Keratinocyte (primary cell): ENCODE data around the gene TENM4.

ENCODE experiments used
- EZH2 ChIP-seq: IDR thresholded peaks from one replicate; pipeline ENCODE4 v1.6.1; 2012; ENCODE audit warnings: inconsistent platforms, mild to moderate bottlenecking, low read length, moderate library complexity
- TF ChIP-seq, protein P1 (sequence below), 3 experiments: IDR thresholded peaks in 1 of 3; conservative IDR thresholded peaks in 1 of 3; optimal IDR thresholded peaks in 1 of 3; 2 replicates in 2 of 3; 3 replicates in 1 of 3; pipeline versions ENCODE3 to v1.5.1; 2011; ENCODE audit warnings: low read length in 3 of 3, mild to moderate bottlenecking in 3 of 3, moderate library complexity in 2 of 3, control low read depth in 1 of 3, inconsistent platforms in 1 of 3; ENCODE audit not compliant: insufficient read depth in 2 of 3; ENCODE audit errors: extremely low read depth in 1 of 3

DNA sequence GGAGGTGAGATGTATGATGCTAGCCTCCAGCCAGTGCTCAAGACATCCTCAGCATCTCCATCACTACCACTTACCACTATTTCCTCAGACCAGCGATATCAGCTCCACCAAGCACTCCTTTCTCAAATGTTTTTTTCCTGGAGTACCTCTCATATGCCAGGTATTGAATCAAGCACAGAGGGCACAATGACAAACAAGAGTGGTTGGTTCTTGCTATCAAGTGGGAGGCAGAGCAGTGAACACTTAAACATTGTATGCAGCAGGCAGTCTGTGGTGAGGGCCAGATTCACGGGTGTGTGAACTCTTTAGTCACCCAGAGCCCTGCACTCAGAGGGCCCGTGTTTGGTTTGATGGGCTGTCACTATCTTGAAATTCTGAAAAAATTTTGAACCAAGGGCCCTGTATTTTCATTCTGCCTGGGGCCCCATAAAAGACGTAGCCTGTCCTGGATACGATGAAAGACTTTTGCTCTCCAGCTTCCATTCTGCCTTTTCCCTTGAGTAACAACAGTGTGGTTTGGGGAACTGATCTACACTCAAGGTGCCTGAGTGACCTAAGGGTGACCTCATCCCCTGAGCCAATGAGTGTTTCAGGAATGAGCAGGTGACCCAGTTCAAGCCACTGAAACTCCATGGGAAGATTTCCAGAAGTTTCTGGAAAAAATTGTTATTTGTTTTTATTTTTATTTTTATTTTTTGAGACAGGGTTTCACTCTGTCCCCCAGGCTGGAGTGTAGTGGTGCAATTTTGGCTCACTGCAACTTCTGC is 517.8 kb downstream of the TENM4 start:
- TF ChIP-seq, protein P1, sequence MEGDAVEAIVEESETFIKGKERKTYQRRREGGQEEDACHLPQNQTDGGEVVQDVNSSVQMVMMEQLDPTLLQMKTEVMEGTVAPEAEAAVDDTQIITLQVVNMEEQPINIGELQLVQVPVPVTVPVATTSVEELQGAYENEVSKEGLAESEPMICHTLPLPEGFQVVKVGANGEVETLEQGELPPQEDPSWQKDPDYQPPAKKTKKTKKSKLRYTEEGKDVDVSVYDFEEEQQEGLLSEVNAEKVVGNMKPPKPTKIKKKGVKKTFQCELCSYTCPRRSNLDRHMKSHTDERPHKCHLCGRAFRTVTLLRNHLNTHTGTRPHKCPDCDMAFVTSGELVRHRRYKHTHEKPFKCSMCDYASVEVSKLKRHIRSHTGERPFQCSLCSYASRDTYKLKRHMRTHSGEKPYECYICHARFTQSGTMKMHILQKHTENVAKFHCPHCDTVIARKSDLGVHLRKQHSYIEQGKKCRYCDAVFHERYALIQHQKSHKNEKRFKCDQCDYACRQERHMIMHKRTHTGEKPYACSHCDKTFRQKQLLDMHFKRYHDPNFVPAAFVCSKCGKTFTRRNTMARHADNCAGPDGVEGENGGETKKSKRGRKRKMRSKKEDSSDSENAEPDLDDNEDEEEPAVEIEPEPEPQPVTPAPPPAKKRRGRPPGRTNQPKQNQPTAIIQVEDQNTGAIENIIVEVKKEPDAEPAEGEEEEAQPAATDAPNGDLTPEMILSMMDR (optimal IDR thresholded peaks at IDR 0.05 in 1 of 3, IDR thresholded peaks at IDR 0.05 in 1 of 3, conservative IDR thresholded peaks at IDR 0.05 in 1 of 3; ENCODE audit: extremely low read depth in 1 of 3, insufficient read depth in 2 of 3, low read length in 3 of 3) = no peak
- no peak for TF ChIP-seq EZH2
